ENCODE results near the gene FLII.

The FLII gene

GRCh38 chr17:18257982-18258355, 569 bp downstream of the FLII start:
- peak; percentile 56 for DNase-seq (ENCODE audit: extremely low read depth, insufficient read length)
- peaks cover 15% of the 10 kb centered on the region for H3K36me3 ChIP-seq (ENCODE audit: control insufficient read depth, insufficient read depth, low read length)
- H3K4me3 ChIP-seq (replicated peaks; ENCODE audit: low read depth, low read length): peak overlapping the region; percentile 87
- no peak for TF ChIP-seq CTCF (IDR thresholded peaks at IDR 0.05; ENCODE audit: insufficient read depth, low read length, poor library complexity, severe bottlenecking)
- H3K27me3 ChIP-seq (replicated peaks; ENCODE audit: control insufficient read depth, insufficient read depth, low read length): no peaks in the 10 kb centered on the region

- Histone ChIP-seq H3K4me3 (replicated peaks; ENCODE audit: low read depth, low read length) (peak overlapping the region; percentile 87), H3K36me3 (ENCODE audit: control insufficient read depth, insufficient read depth, low read length) (peaks cover 18% of the 10 kb centered on the region), H3K27me3 (replicated peaks; ENCODE audit: control insufficient read depth, insufficient read depth, low read length) (no peaks in the 10 kb centered on the region)
- no peak for TF ChIP-seq CTCF (IDR thresholded peaks at IDR 0.05; ENCODE audit: insufficient read depth, low read length, poor library complexity, severe bottlenecking)
- no peak for DNase-seq (ENCODE audit: extremely low read depth, insufficient read length)
These were observed 1.1 kb downstream of the FLII start for GRCh38 chr17:18257268-18257981.

- no peak for TF ChIP-seq CTCF (IDR thresholded peaks at IDR 0.05; ENCODE audit: insufficient read depth, low read length, poor library complexity, severe bottlenecking)
- Histone ChIP-seq H3K27me3 (replicated peaks; ENCODE audit: control insufficient read depth, insufficient read depth, low read length) (no peaks in the 10 kb centered on the region), H3K4me3 (replicated peaks; ENCODE audit: low read depth, low read length) (no peak overlapping the region), H3K36me3 (ENCODE audit: control insufficient read depth, insufficient read depth, low read length) (peaks cover 23% of the 10 kb centered on the region)
- DNase-seq (ENCODE audit: extremely low read depth, insufficient read length): no peak
These were observed 1.8 kb downstream of the FLII start for GRCh38 chr17:18256776-18257175.

- Histone ChIP-seq H3K4me3 (replicated peaks; ENCODE audit: low read depth, low read length) (no peak overlapping the region), H3K27me3 (replicated peaks; ENCODE audit: control insufficient read depth, insufficient read depth, low read length) (no peaks in the 10 kb centered on the region), H3K36me3 (ENCODE audit: control insufficient read depth, insufficient read depth, low read length) (peaks cover 25% of the 10 kb centered on the region)
- TF ChIP-seq CTCF (IDR thresholded peaks at IDR 0.05; ENCODE audit: insufficient read depth, low read length, poor library complexity, severe bottlenecking): no peak
- no peak for DNase-seq (ENCODE audit: extremely low read depth, insufficient read length)
These were observed 2.2 kb downstream of the FLII start for GRCh38 chr17:18256351-18256750.

DNA sequence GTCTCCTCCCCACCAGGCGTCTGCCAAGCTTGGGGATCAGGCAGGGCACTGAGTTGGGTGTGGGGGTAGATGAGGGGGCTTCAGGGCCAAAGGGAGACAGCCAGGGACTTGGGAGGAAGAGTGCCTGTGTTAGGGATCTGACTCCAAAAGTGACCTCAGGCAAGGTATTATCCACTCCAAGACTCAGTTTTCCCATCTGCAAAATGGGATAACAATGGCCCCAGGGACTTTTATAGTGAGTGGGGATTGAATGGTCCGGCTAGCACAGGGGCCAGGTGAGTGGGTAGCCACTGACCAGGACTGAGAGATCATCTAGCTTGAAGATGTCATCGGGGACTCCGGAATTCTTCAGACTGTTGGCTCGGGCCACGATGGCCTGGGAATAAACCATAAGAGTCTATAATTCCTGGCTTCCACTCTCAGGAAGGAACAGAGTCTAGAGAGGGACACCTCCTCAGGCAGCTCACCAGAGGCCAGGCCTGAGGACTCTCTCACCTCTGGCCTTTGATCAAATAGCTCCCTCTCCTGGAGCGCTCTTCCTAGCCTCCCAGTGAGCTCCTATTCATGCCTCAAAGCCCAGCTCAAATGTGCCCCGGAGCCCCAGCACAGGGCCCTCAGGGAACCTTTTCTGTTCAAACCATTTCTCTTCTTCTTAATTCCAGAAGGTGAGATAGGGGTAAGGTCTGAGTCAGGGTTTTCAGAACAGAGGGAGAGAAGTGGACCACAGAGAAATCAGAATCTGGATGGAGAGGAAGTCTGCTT, 3.5 kb downstream of the FLII start:
- Histone ChIP-seq H3K36me3 (ENCODE audit: control insufficient read depth, insufficient read depth, low read length) (peaks cover 33% of the 10 kb centered on the region), H3K4me3 (replicated peaks; ENCODE audit: low read depth, low read length) (no peak overlapping the region), H3K27me3 (replicated peaks; ENCODE audit: control insufficient read depth, insufficient read depth, low read length) (no peaks in the 10 kb centered on the region)
- DNase-seq (ENCODE audit: extremely low read depth, insufficient read length): no peak
- TF ChIP-seq CTCF (IDR thresholded peaks at IDR 0.05; ENCODE audit: insufficient read depth, low read length, poor library complexity, severe bottlenecking): no peak

Data from GM06990 (cell line).